ENCODE data around the gene COA8. TPM values are rescaled to one million over a fixed set of nuclear protein-coding genes. Genes with fewer than 3 reads are reported as not detected.
A peak's percentile ranks its signal among the peaks of the same experiment; 100 is the strongest.

COA8 gene
- total and polyA plus RNA-seq, 8 donors, result 17.0 to 31.7 (median 26.5) TPM

DNA sequence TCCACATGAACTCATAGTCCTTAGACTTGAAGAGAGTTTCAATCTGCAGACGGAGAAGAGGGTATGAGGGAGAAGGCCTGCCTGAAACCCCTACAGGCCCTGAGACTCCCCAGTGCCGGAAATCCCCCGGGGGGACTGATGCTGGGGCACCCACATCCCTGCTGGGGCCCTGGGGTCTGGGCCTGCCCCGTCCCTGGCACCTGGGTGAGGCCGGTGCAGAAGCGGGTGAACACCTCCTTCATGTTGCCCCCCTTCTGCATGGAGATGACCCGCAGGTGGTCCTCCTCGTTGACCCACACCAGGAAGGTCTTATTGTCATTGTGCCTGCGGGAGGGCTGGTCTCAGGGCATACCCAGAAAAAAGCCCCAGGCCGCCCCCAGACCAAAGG lies 42.5 kb upstream of the COA8 start:
- DNase-seq (peak in 2 of 6 donors; percentile 63 to 79), FAIRE-seq (no peak), ATAC-seq (no peak)
- intact Hi-C loops (cut with DNase I), result no loop called here
- TF ChIP-seq, protein P1, sequence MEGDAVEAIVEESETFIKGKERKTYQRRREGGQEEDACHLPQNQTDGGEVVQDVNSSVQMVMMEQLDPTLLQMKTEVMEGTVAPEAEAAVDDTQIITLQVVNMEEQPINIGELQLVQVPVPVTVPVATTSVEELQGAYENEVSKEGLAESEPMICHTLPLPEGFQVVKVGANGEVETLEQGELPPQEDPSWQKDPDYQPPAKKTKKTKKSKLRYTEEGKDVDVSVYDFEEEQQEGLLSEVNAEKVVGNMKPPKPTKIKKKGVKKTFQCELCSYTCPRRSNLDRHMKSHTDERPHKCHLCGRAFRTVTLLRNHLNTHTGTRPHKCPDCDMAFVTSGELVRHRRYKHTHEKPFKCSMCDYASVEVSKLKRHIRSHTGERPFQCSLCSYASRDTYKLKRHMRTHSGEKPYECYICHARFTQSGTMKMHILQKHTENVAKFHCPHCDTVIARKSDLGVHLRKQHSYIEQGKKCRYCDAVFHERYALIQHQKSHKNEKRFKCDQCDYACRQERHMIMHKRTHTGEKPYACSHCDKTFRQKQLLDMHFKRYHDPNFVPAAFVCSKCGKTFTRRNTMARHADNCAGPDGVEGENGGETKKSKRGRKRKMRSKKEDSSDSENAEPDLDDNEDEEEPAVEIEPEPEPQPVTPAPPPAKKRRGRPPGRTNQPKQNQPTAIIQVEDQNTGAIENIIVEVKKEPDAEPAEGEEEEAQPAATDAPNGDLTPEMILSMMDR (IDR thresholded peaks at IDR 0.05), result no peak
- WGBS, 2 donors, result 46 to 55% methylated on average over 10 of the region's 10 CpGs
- H3K9me3 ChIP-seq, result no peaks in the 10 kb centered on the region
- H3K4me3 ChIP-seq, result peak overlapping the region in 2 of 4 donors; percentile 60 to 63
- peaks cover 4 to 16% (median 7%) of the 10 kb centered on the region in 3 donors for H3K4me1 ChIP-seq
- peak overlapping the region; percentile 56 to 89 (median 70) for H3K27ac ChIP-seq
- no peaks in the 10 kb centered on the region for H3K36me3 ChIP-seq
- H3K27me3 ChIP-seq, result no peaks in the 10 kb centered on the region

DNA sequence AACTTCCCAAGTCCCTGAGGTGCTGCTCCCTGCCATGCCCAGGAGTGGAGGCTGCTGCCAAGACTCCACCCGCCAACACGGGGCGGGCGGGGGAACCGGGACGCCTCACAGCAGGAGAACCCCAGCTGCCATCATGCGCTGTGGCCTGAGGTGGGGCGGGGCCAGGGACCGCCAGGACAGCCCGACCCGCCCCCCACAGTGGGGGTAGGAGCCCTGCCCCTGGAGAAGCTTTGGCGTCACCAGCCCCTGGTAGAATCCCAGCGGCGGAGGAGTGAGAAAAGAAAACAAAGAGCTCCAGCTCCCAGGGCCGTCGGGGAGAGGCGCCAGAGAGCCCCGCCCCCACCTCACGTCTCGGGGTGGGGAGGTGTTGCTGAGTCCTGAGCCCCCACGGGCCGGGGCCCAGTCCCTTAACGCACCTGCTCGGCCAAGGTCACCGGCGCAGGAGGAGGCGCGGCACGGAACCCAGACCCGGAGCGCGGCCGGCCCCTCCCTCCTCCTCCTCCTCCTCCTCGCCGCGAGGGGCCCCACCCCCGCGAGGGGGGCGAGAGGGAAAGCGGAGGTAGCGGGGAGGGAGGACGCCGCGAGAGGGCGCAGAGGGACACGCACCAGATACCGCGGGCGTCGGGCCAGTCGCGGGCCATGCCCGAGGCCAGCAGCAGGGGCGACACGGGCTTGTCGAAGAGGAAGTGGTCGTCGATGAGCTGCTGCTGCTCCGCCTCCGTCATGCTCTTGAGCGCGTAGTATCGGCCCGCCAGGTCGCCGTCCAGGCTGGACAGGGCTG lies 41.9 kb upstream of the COA8 start:
- peaks cover 4 to 21% (median 8%) of the 10 kb centered on the region in 3 donors for H3K4me1 ChIP-seq
- intact Hi-C loops (cut with DNase I), result no loop called here
- TF ChIP-seq, protein P1 (IDR thresholded peaks at IDR 0.05), result peak; percentile 14 to 46 (median 24)
- peak overlapping the region; percentile 56 to 89 (median 70) for H3K27ac ChIP-seq
- H3K9me3 ChIP-seq, result no peaks in the 10 kb centered on the region
- peak; percentile 61 to 81 (median 74) for ATAC-seq
- 0 to 2% methylated on average over 28 to 63 of the region's 66 CpGs for WGBS, 2 donors
- FAIRE-seq, result no peak
- H3K27me3 ChIP-seq, result no peaks in the 10 kb centered on the region
- peak; percentile 80 to 93 (median 89) for DNase-seq
- peak overlapping the region; percentile 19 to 63 (median 51) for H3K4me3 ChIP-seq
- H3K36me3 ChIP-seq, result no peaks in the 10 kb centered on the region

DNA sequence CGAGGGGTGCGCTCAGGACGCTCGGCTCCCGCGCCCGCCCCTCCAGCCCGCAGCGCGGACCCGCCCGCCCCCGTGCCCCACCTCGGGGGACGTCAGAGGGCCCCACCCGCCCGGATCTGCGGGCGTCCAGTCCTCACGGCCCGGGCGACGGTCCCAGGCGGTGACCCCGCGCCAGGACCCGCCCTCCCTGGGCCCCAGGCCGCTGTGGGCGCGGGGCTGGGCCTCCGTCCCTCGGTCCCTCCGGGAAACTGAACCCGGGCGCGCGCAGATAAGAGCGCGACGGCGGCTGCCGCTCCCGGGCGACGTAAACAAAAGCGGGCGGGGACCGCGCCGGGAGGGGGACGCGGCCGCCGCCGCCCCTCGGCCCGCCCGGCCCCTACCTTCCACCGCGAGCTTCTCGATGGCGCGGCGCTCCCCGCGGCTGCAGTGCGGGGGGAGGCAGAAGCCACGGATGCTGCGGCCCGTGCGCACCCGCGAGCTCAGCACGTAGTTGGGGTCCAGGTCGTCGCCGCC lies 41.3 kb upstream of the COA8 start:
- Histone ChIP-seq H3K4me1 (peaks cover 4 to 24% (median 8%) of the 10 kb centered on the region in 3 donors), H3K27me3 (no peaks in the 10 kb centered on the region), H3K36me3 (no peaks in the 10 kb centered on the region), H3K27ac (peak overlapping the region; percentile 56 to 89 (median 70)), H3K9me3 (no peaks in the 10 kb centered on the region), H3K4me3 (peak overlapping the region; percentile 19 to 63 (median 51))
- TF ChIP-seq, protein P1 (IDR thresholded peaks at IDR 0.05), result no peak
- DNase-seq (peak in 1 of 6 donors; percentile 82), ATAC-seq (peak; percentile 23 to 43 (median 33)), FAIRE-seq (no peak)
- WGBS, 2 donors, result 0 to 1% methylated on average over 29 to 77 of the region's 77 CpGs
- intact Hi-C loops (cut with DNase I), result no loop called here

DNA sequence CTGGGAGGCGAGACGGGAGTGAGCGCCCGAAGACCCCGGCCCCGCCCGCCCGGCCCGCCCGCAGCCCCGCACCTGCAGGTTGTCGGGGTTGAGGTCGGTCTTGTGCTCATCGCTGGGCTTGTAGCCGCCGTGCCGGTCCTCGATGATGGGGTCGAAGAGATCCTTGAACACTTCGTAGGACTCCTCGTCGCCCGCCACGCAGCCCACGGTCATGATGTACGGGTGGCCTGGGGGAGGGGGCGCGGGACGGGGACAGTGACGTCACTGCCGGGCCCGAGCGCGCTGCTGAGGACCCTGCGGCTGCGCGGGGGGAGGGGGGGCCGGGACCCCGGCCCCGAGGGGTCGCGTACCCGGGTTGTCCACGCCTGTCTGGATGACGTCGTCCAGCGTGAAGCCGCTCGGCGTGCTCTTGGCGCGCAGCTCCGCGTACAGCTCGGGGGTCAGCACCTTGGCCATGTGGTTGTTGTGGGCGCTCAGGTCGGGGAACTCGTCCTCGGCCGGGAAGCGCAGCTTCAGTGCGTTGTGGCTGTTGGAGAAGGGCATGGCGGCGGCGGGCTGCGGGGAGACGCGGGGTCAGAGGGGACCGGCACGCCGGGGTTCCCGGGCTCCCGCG lies 40.7 kb upstream of the COA8 start:
- Histone ChIP-seq H3K36me3 (no peaks in the 10 kb centered on the region), H3K27ac (peak overlapping the region in 3 of 4 donors; percentile 56 to 89 (median 69)), H3K9me3 (no peaks in the 10 kb centered on the region), H3K27me3 (no peaks in the 10 kb centered on the region), H3K4me3 (peak overlapping the region; percentile 19 to 63 (median 51)), H3K4me1 (peaks cover 4 to 24% (median 8%) of the 10 kb centered on the region in 3 donors)
- intact Hi-C loops (cut with DNase I), result no loop called here
- DNase-seq, result peak in 4 of 6 donors; percentile 52 to 83 (median 68)
- 1% methylated on average over 52 to 74 of the region's 74 CpGs for WGBS, 2 donors
- TF ChIP-seq, protein P1 (IDR thresholded peaks at IDR 0.05), result no peak
- no peak for ATAC-seq
- no peak for FAIRE-seq
